Mesendoderm (in vitro differentiated cells): ENCODE measurements around the gene SLC51B.

ENCODE experiments used
- DNase-seq: peaks from one replicate; pipeline ENCODE4 v3.0.0; 2013
- H2AK5ac ChIP-seq: 2 replicates; pipeline ENCODE4 v1.6.1; 2013; ENCODE audit warnings: low read length, inconsistent platforms
- H2BK120ac ChIP-seq: 2 replicates; pipeline ENCODE4 v1.6.1; 2013; ENCODE audit warnings: low read depth, mild to moderate bottlenecking, low read length, moderate library complexity, mixed read lengths
- H2BK15ac ChIP-seq: replicated peaks from 2 replicates; pipeline ENCODE4 v1.6.1; 2013; ENCODE audit warnings: low read depth, mild to moderate bottlenecking, moderate library complexity
- H2BK5ac ChIP-seq: 2 replicates; pipeline ENCODE4 v1.6.1; 2013; ENCODE audit warnings: low read length, inconsistent platforms
- H3K18ac ChIP-seq: 2 replicates; pipeline ENCODE4 v1.6.1; 2013; ENCODE audit warnings: mild to moderate bottlenecking, low read length, mixed read lengths
- H3K23ac ChIP-seq: one replicate; pipeline ENCODE4 v1.6.1; 2013; ENCODE audit warnings: low read length
- H3K27ac ChIP-seq: 2 replicates; pipeline ENCODE4 v1.5.1; 2013; ENCODE audit warnings: low read depth, mild to moderate bottlenecking, inconsistent platforms, low read length, moderate library complexity
- H3K27me3 ChIP-seq: 2 replicates; pipeline ENCODE4 v1.6.1; 2013; ENCODE audit warnings: low read length, control low read depth, mild to moderate bottlenecking, inconsistent platforms; ENCODE audit not compliant: insufficient read depth, poor library complexity
- H3K36me3 ChIP-seq: 2 replicates; pipeline ENCODE4 v1.6.1; 2013; ENCODE audit warnings: low read length, inconsistent platforms; ENCODE audit not compliant: control insufficient read depth, insufficient read depth
- H3K4ac ChIP-seq: one replicate; pipeline ENCODE4 v1.6.1; 2013; ENCODE audit warnings: low read depth, mild to moderate bottlenecking, low read length, moderate library complexity
- H3K4me1 ChIP-seq: 2 replicates; pipeline ENCODE4 v1.6.1; 2013; ENCODE audit warnings: low read depth, low read length, inconsistent platforms; ENCODE audit not compliant: control insufficient read depth
- H3K4me2 ChIP-seq: 2 replicates; pipeline ENCODE4 v1.6.1; 2013; ENCODE audit warnings: low read length
- H3K4me3 ChIP-seq: 2 replicates; pipeline ENCODE4 v1.5.1; 2013; ENCODE audit warnings: mild to moderate bottlenecking, low read length
- H3K56ac ChIP-seq: one replicate; pipeline ENCODE4 v1.6.1; 2013; ENCODE audit warnings: low read length
- H3K79me1 ChIP-seq: 2 replicates; pipeline ENCODE4 v1.6.1; 2013; ENCODE audit warnings: low read length, inconsistent platforms
- H3K79me2 ChIP-seq: 2 replicates; pipeline ENCODE4 v1.6.1; 2013; ENCODE audit warnings: mild to moderate bottlenecking, low read length; ENCODE audit not compliant: control insufficient read depth, insufficient read depth
- H3K9ac ChIP-seq: 2 replicates; pipeline ENCODE4 v1.6.1; 2013; ENCODE audit warnings: low read length, inconsistent platforms
- H4K5ac ChIP-seq: one replicate; pipeline ENCODE4 v1.6.1; 2013; ENCODE audit warnings: low read length
- H4K8ac ChIP-seq: one replicate; pipeline ENCODE4 v1.6.1; 2013; ENCODE audit warnings: low read depth, mild to moderate bottlenecking, control low read depth, low read length, moderate library complexity
- WGBS: extraction: QIAGEN DNeasy Blood & Tissue Kit; methylation state at CpG from one replicate; pipeline ENCODE4 v1.1.7; 2013; ENCODE audit warnings: low lambda C conversion rate, missing lambda C conversion rate; ENCODE audit not compliant: insufficient coverage; ENCODE audit errors: extremely low coverage; 5-methylcytosine and 5-hydroxymethylcytosine counted together

SLC51B gene

GRCh38 chr15:65034719-65035118, 10.5 kb upstream of the SLC51B start:
- WGBS, result no CpG with 5 or more reads among the region's 11 CpGs
- DNase-seq, result no peak

GRCh38 chr15:65037309-65037708, 7.9 kb upstream of the SLC51B start:
- Histone ChIP-seq H3K18ac (no peak overlapping the region), H4K8ac (no peak overlapping the region), H4K5ac (no peak overlapping the region), H3K79me1 (no peaks in the 10 kb centered on the region), H3K9ac (no peak overlapping the region), H3K56ac (no peak overlapping the region), H3K23ac (no peak overlapping the region), H3K27me3 (no peaks in the 10 kb centered on the region), H3K79me2 (no peaks in the 10 kb centered on the region), H2BK120ac (no peak overlapping the region), H3K4me1 (no peaks in the 10 kb centered on the region), H3K4me2 (no peak overlapping the region), H3K27ac (no peak overlapping the region), H2BK15ac (no peak overlapping the region), H2AK5ac (no peak overlapping the region), H2BK5ac (no peak overlapping the region), H3K4ac (no peak overlapping the region), H3K36me3 (no peaks in the 10 kb centered on the region), H3K4me3 (no peak overlapping the region)
- DNase-seq, result no peak
- no CpG with 5 or more reads among the region's 1 CpG for WGBS

More at GRCh38 chr15:65034719-65035118, 10.5 kb upstream of the SLC51B start:
- Histone ChIP-seq H3K9ac (no peak overlapping the region), H3K4me2 (no peak overlapping the region), H2BK5ac (no peak overlapping the region), H3K18ac (no peak overlapping the region), H3K36me3 (no peaks in the 10 kb centered on the region), H3K23ac (no peak overlapping the region), H3K56ac (no peak overlapping the region), H3K79me1 (no peaks in the 10 kb centered on the region), H3K4me1 (no peaks in the 10 kb centered on the region), H4K5ac (no peak overlapping the region), H3K79me2 (no peaks in the 10 kb centered on the region), H4K8ac (no peak overlapping the region), H3K4ac (no peak overlapping the region), H2BK120ac (no peak overlapping the region), H2AK5ac (no peak overlapping the region), H3K27me3 (no peaks in the 10 kb centered on the region), H3K27ac (no peak overlapping the region), H3K4me3 (no peak overlapping the region), H2BK15ac (no peak overlapping the region)

DNA sequence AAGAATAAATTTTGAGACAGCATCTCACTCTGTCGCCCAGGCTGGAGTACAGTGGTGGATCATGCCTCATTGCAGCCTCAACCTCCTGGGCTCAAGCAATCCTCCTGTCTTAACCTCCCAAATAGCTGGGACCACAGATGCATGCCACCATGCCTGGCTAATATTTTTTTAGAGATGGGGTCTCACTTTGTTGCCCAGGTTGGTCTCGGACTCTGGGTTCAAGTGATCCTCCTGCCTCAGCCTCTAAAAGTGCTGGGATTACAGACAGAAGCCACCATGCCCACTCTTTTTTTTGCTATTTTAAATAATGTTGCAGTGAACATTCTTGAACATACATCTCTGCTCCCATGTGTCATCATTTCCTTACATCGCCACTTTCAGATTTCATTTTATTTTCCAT, 6.8 kb upstream of the SLC51B start:
- no CpG with 5 or more reads among the region's 3 CpGs for WGBS
- no peaks in the 10 kb centered on the region for H3K4me1 ChIP-seq
- no peak overlapping the region for H3K4me3 ChIP-seq
- no peaks in the 10 kb centered on the region for H3K27me3 ChIP-seq
- H3K4ac ChIP-seq, result no peak overlapping the region
- no peak overlapping the region for H4K8ac ChIP-seq
- no peak overlapping the region for H2AK5ac ChIP-seq
- H3K23ac ChIP-seq, result no peak overlapping the region
- no peak overlapping the region for H4K5ac ChIP-seq
- H3K9ac ChIP-seq, result no peak overlapping the region
- H3K4me2 ChIP-seq, result no peak overlapping the region
- no peaks in the 10 kb centered on the region for H3K79me1 ChIP-seq
- no peak overlapping the region for H2BK5ac ChIP-seq
- no peak for DNase-seq
- no peak overlapping the region for H3K18ac ChIP-seq
- no peak overlapping the region for H2BK120ac ChIP-seq
- no peak overlapping the region for H2BK15ac ChIP-seq
- H3K79me2 ChIP-seq, result no peaks in the 10 kb centered on the region
- no peaks in the 10 kb centered on the region for H3K36me3 ChIP-seq
- no peak overlapping the region for H3K56ac ChIP-seq
- no peak overlapping the region for H3K27ac ChIP-seq

DNA sequence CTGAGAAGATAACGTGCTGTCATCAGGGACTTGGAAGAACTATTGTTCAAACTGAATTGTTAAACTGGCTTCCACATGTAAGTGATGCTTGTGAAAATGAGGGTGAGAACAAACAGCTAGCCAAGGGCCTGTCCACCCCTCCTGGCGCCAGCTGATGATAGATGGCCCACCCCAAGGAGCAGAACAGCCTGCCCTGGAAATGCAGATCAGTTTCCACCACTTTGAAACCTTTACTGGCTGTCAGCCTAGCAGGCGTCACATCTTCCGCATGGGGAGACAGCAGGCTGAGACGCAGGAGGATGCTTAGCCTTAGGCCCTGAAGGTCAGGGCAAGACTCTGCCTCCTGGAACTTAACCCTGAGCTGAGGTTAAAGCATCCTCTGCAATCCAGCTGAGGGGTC, 6.4 kb upstream of the SLC51B start:
- H3K36me3 ChIP-seq, result no peaks in the 10 kb centered on the region
- no peaks in the 10 kb centered on the region for H3K4me1 ChIP-seq
- no peak overlapping the region for H3K4me3 ChIP-seq
- no peak overlapping the region for H3K4me2 ChIP-seq
- H2BK120ac ChIP-seq, result no peak overlapping the region
- no peak overlapping the region for H2AK5ac ChIP-seq
- no peaks in the 10 kb centered on the region for H3K27me3 ChIP-seq
- no peak overlapping the region for H2BK5ac ChIP-seq
- H3K27ac ChIP-seq, result no peak overlapping the region
- no peaks in the 10 kb centered on the region for H3K79me1 ChIP-seq
- H4K5ac ChIP-seq, result no peak overlapping the region
- H3K4ac ChIP-seq, result no peak overlapping the region
- H3K79me2 ChIP-seq, result no peaks in the 10 kb centered on the region
- H3K9ac ChIP-seq, result no peak overlapping the region
- no CpG with 5 or more reads among the region's 5 CpGs for WGBS
- no peak overlapping the region for H3K23ac ChIP-seq
- no peak overlapping the region for H4K8ac ChIP-seq
- no peak overlapping the region for H2BK15ac ChIP-seq
- no peak overlapping the region for H3K18ac ChIP-seq
- no peak for DNase-seq
- H3K56ac ChIP-seq, result no peak overlapping the region

DNA sequence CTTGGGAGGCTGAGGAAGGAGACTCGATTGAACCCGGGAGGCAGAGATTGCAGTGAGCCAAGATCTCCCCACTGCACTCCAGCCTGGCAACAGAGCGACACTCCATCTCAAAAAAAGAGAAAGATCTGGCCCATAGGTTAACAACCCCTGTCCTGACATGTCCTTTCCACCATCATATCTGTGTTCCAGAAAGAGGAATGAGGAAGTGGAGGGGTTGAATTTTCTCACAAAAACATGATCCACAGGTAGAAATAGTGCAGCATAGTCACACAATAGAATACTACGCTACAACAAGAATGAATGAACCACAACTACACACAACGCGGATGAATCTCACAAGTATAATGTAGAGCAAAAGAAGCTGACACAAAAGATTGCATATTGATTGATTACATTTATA, 4.7 kb upstream of the SLC51B start:
- H3K23ac ChIP-seq, result no peak overlapping the region
- H3K79me2 ChIP-seq, result no peaks in the 10 kb centered on the region
- no peak overlapping the region for H2AK5ac ChIP-seq
- no peak overlapping the region for H3K27ac ChIP-seq
- no peak for DNase-seq
- no peak overlapping the region for H3K9ac ChIP-seq
- no peak overlapping the region for H3K56ac ChIP-seq
- H3K4me3 ChIP-seq, result no peak overlapping the region
- H3K18ac ChIP-seq, result no peak overlapping the region
- H3K4ac ChIP-seq, result no peak overlapping the region
- H2BK120ac ChIP-seq, result no peak overlapping the region
- no peaks in the 10 kb centered on the region for H3K4me1 ChIP-seq
- no peaks in the 10 kb centered on the region for H3K79me1 ChIP-seq
- H4K5ac ChIP-seq, result no peak overlapping the region
- no peak overlapping the region for H2BK5ac ChIP-seq
- no CpG with 5 or more reads among the region's 6 CpGs for WGBS
- H3K4me2 ChIP-seq, result no peak overlapping the region
- no peak overlapping the region for H2BK15ac ChIP-seq
- no peaks in the 10 kb centered on the region for H3K27me3 ChIP-seq
- H4K8ac ChIP-seq, result no peak overlapping the region
- no peaks in the 10 kb centered on the region for H3K36me3 ChIP-seq

DNA sequence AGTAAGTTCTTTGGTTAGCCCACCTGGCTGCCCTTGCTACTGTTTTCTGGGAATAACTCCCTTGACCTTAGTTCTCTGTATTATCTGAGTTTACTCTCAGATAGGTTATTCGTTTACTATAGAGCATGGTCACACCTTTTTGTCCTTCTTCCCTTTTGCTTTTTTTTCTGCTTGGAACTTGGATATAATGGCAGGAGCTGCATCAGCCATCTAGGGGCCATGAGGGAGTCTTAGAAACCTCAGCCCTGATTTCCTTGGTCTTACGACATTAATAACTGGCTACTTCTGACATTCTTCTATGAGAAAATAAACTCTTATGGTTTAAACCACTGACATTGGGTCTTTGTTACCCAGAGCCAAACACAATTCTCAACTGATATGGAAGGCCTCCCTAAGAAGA, 3.4 kb upstream of the SLC51B start:
- H2BK5ac ChIP-seq, result no peak overlapping the region
- H3K56ac ChIP-seq, result no peak overlapping the region
- H3K4me2 ChIP-seq, result no peak overlapping the region
- no CpG with 5 or more reads among the region's 2 CpGs for WGBS
- H3K4me1 ChIP-seq, result no peaks in the 10 kb centered on the region
- H4K8ac ChIP-seq, result no peak overlapping the region
- H3K79me1 ChIP-seq, result no peaks in the 10 kb centered on the region
- DNase-seq, result no peak
- H3K23ac ChIP-seq, result no peak overlapping the region
- H4K5ac ChIP-seq, result no peak overlapping the region
- no peak overlapping the region for H3K4me3 ChIP-seq
- no peaks in the 10 kb centered on the region for H3K79me2 ChIP-seq
- H3K36me3 ChIP-seq, result no peaks in the 10 kb centered on the region
- no peak overlapping the region for H2BK120ac ChIP-seq
- no peaks in the 10 kb centered on the region for H3K27me3 ChIP-seq
- H3K27ac ChIP-seq, result no peak overlapping the region
- no peak overlapping the region for H2AK5ac ChIP-seq
- H3K9ac ChIP-seq, result no peak overlapping the region
- H3K18ac ChIP-seq, result no peak overlapping the region
- no peak overlapping the region for H3K4ac ChIP-seq
- no peak overlapping the region for H2BK15ac ChIP-seq
